Measurements from ENCODE around the gene PARD3. TPM values are rescaled to one million over a fixed set of nuclear protein-coding genes. Genes with fewer than 3 reads are reported as not detected.

PARD3 gene
- total RNA-seq, 1 donor from 2014 or later = 34.1 TPM

- H3K4me3 ChIP-seq = no peak overlapping the region
- H3K9me3 ChIP-seq = no peaks in the 10 kb centered on the region
- ATAC-seq (no peak), DNase-seq (no peak)
- H3K27me3 ChIP-seq (ENCODE audit: low read depth) = no peaks in the 10 kb centered on the region
- H3K4me1 ChIP-seq = no peaks in the 10 kb centered on the region
- H3K36me3 ChIP-seq = no peaks in the 10 kb centered on the region
- no peak overlapping the region for H3K27ac ChIP-seq
- TF ChIP-seq CTCF (IDR thresholded peaks at IDR 0.05) = no peak
- intact Hi-C loops (cut with DNase I) = no loop called here
Observed at GRCh38 chr10:34499612-34500279, 315.4 kb downstream of the PARD3 start.

GRCh38 chr10:34498821-34499220 lies 316.3 kb downstream of the PARD3 start:
- DNase-seq = no peak
- Histone ChIP-seq H3K9me3 (no peaks in the 10 kb centered on the region), H3K4me1 (no peaks in the 10 kb centered on the region), H3K27me3 (ENCODE audit: low read depth) (no peaks in the 10 kb centered on the region), H3K27ac (no peak overlapping the region), H3K4me3 (no peak overlapping the region), H3K36me3 (no peaks in the 10 kb centered on the region)
- no peak for ATAC-seq
- no peak for TF ChIP-seq CTCF (IDR thresholded peaks at IDR 0.05)
- intact Hi-C loops (cut with DNase I) = no loop called here

- H3K27me3 ChIP-seq (ENCODE audit: low read depth) = no peaks in the 10 kb centered on the region
- intact Hi-C loops (cut with DNase I) = no loop called here
- H3K9me3 ChIP-seq = no peaks in the 10 kb centered on the region
- no peak for TF ChIP-seq CTCF (IDR thresholded peaks at IDR 0.05)
- no peaks in the 10 kb centered on the region for H3K36me3 ChIP-seq
- peaks cover 4% of the 10 kb centered on the region for H3K4me1 ChIP-seq
- ATAC-seq (no peak), DNase-seq (no peak)
- H3K27ac ChIP-seq = no peak overlapping the region
- H3K4me3 ChIP-seq = no peak overlapping the region
Observed at GRCh38 chr10:34495938-34496337, 319.2 kb downstream of the PARD3 start.

GRCh38 chr10:34494012-34494411 lies 321.1 kb downstream of the PARD3 start:
- Histone ChIP-seq H3K36me3 (no peaks in the 10 kb centered on the region), H3K27ac (no peak overlapping the region), H3K4me1 (peaks cover 8% of the 10 kb centered on the region), H3K27me3 (ENCODE audit: low read depth) (no peaks in the 10 kb centered on the region), H3K9me3 (no peaks in the 10 kb centered on the region), H3K4me3 (no peak overlapping the region)
- no peak for DNase-seq
- ATAC-seq = no peak
- no peak for TF ChIP-seq CTCF (IDR thresholded peaks at IDR 0.05)
- intact Hi-C loops (cut with DNase I) = no loop called here

GRCh38 chr10:34492081-34492480 lies 323.0 kb downstream of the PARD3 start:
- H3K4me3 ChIP-seq = no peak overlapping the region
- no peak for ATAC-seq
- H3K9me3 ChIP-seq = no peaks in the 10 kb centered on the region
- H3K27ac ChIP-seq = no peak overlapping the region
- intact Hi-C loops (cut with DNase I) = no loop called here
- peaks cover 8% of the 10 kb centered on the region for H3K4me1 ChIP-seq
- H3K36me3 ChIP-seq = no peaks in the 10 kb centered on the region
- DNase-seq = no peak
- TF ChIP-seq CTCF (IDR thresholded peaks at IDR 0.05) = no peak
- H3K27me3 ChIP-seq (ENCODE audit: low read depth) = no peaks in the 10 kb centered on the region

Data from lower lobe of right lung (tissue), 2 donors.